HG03196 (cell line): Measurements from ENCODE around the gene DHRS11.
A peak's percentile ranks its signal among the peaks of the same experiment; 100 is the strongest.
"Not testable (repeated sequence)": the region's sequence is repeated elsewhere in the genome, so short reads cannot be mapped to it uniquely, and the experiment has no call there.

ENCODE experiments used
- ATAC-seq: cut with Tn5 transposase; IDR thresholded peaks from one replicate; pipeline ENCODE4 v1.9.1; 2021; ENCODE audit not compliant: unreplicated experiment

Gene DHRS11

DNA sequence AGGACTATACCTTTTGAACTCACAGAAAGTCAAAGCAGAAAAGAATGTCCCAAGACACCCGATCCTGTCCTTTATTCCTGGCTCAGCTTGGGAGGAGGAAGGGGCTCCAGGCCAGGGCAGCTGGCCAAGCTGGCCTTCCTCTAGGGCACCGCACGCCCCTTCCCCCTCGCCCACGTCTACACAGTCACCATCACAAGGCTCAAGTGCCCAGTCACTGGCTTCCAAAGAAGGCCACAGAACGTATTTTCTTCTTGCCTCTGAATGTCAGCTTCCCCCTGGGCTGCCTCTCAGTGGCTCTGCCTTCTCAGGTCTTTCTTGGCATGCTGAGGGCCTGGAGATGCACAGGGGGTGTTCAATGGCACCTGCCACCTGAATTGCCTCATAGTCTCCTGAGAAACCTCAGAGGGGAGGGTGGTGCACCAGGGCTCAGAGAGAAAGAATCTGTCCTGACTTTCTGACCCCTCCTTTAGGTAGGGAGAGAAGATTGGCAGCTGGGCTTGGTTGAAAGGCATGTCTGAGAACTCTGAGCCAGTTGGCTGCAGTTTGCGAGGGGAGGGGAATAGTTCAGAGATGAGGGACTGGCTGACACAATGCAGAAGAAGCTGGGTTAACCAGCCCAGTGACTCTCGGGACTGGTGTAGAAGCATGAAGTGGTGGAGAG lies 2.1 kb downstream of the DHRS11 start:
- no peak for ATAC-seq

DNA sequence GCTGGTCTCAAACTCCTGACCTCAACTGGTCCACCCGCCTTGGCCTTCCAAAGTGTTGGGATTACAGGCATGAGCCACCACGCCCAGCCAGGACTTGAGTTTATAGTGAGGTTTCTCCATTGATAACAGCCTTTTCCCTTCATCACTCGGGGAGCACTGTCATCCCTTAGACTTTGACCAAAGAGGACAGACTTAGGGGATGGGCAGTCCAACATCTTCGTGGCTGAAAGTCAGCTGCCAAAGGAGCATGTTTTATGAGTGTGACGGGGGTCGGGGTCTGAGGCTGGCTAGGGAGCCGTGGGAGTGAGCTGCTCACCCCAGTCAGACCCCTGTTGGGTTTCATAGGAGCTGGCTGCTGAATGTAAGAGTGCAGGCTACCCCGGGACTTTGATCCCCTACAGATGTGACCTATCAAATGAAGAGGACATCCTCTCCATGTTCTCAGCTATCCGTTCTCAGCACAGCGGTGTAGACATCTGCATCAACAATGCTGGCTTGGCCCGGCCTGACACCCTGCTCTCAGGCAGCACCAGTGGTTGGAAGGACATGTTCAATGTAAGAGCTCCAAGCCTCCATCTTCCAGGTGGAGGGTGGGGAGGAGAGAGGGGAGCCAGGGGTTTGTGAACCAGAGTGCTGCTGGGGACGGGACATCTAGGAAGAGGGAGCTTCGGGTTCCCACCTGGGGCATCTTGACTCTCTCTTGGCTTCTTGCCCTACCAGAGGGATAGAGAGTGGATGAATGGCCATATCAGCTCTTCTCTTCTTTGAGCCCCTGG lies 3.1 kb downstream of the DHRS11 start:
- ATAC-seq: no peak

DNA sequence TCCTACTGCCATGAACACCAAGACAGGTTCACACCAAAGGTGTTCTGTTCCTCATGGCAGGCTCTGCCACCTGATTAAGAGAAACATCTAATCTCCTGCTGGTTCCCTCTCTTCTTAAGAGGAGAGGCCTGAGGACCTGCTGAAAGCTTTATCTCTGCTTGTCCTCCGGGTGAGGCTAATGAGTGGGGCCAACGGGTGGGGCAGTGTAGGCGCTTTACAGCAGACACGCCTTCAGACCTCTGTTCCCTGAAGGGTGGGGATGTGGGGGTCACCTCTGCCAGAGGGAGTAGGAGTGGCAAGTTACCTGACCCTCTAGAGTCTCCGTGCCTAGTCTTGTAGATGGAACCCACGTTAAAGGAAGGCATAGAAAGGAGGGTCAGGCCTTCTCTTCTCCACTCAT lies 5.5 kb downstream of the DHRS11 start:
- ATAC-seq: no peak

DNA sequence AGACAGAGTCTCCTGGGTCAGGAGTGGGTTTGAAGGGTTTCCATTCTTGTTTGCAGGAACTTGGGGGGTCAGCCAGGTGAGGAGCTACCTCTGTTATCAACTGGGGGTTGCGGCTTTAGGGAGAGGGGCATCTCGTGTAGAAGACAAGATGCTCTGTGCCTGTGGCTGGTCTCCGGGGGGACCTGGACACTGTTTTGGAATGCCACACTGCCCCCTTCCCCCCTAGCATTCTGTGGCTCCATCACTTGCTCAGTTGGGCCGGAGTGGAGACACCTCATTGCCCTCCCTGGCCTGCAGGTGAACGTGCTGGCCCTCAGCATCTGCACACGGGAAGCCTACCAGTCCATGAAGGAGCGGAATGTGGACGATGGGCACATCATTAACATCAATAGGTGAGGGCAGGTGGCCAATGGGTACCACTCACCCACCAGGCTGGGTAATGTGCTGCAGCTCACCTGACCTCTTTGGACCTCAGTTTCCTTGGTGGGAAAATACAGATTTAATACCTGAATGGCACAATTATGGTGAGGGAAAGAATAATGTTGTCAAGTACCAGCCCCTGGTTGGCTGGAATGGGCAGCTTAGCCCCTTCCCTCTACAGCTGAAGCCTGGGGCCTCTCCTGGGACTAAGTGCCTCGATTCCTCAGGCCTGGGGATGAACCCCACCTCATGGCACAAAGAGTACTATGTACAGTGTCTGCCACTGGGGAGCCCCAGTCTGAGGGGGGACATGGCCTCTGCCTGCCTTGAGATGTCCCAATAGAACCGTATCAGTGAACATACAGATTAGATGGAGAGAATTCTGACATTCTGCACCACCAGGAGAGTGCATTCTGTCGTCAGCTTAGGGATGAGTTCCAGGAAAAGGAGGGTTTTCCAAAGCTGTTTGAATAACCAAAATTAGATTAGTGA lies 6.4 kb downstream of the DHRS11 start:
- no peak for ATAC-seq

DNA sequence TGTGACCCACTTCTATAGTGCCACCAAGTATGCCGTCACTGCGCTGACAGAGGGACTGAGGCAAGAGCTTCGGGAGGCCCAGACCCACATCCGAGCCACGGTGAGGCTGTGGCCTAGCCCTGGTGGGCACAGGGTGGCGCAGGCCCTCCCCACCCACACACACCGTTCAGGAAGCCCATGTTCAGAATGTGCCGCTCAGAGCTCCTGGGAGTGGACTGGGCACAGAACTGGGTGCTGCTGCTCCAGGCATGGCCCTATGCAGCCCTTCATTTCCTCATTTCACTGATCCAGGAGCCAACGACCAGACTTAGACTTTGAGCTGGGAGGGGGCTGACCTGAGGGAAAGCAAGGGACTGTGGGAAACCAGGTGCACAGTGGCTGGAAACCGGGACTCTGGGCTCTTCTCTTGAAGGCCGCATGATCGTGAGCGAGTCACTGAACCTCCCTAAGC lies 7.3 kb downstream of the DHRS11 start:
- no peak for ATAC-seq

DNA sequence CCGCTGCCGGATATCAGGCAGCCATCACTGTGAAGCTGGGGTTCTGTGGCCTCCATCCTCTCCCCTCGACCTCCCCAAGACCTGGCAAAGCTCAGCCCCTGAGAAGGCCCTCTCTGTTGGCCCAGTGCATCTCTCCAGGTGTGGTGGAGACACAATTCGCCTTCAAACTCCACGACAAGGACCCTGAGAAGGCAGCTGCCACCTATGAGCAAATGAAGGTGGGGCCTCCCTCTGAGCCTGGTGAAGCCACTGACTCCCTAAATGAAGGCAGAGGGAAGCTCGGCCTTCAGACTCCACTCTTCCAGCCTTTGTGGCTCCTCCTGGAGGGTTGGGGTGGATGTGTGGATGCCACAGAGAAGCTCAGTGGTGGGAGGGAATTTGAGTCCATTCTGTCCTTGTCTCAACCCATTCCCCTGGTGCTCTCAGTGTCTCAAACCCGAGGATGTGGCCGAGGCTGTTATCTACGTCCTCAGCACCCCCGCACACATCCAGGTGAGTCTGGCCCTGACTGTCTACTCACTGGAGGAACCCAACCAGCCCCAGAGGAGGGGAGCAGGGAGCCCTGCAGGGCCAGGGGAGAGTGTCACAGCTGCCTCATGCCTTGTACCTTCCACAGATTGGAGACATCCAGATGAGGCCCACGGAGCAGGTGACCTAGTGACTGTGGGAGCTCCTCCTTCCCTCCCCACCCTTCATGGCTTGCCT lies 8.0 kb downstream of the DHRS11 start:
- ATAC-seq: no peak

DNA sequence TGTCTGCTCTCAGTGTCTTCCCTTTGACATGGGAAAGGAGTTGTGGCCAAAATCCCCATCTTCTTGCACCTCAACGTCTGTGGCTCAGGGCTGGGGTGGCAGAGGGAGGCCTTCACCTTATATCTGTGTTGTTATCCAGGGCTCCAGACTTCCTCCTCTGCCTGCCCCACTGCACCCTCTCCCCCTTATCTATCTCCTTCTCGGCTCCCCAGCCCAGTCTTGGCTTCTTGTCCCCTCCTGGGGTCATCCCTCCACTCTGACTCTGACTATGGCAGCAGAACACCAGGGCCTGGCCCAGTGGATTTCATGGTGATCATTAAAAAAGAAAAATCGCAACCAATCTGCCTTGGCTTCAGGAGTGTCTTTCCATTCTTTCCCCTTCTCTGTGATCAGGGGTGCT lies 8.8 kb downstream of the DHRS11 start:
- no peak for ATAC-seq

DNA sequence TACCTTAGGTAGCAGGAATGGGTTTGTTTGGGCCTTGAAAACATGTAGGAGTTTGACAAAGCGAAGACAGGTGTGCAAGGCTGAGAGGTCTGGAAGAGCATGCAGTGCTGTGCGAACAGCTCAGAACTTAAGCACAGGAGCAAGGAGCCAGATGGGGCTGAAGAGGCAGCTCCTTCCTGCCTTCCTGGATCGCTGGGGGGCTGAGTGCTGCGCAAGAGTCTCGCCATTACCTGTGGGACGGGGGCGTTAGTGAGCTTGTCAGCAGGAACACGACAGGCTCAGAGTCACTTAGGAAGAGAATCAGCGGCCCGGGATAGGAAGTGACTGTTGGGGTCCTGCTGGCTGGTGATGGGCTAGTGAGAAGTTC lies 9.2 kb downstream of the DHRS11 start:
- no peak for ATAC-seq

DNA sequence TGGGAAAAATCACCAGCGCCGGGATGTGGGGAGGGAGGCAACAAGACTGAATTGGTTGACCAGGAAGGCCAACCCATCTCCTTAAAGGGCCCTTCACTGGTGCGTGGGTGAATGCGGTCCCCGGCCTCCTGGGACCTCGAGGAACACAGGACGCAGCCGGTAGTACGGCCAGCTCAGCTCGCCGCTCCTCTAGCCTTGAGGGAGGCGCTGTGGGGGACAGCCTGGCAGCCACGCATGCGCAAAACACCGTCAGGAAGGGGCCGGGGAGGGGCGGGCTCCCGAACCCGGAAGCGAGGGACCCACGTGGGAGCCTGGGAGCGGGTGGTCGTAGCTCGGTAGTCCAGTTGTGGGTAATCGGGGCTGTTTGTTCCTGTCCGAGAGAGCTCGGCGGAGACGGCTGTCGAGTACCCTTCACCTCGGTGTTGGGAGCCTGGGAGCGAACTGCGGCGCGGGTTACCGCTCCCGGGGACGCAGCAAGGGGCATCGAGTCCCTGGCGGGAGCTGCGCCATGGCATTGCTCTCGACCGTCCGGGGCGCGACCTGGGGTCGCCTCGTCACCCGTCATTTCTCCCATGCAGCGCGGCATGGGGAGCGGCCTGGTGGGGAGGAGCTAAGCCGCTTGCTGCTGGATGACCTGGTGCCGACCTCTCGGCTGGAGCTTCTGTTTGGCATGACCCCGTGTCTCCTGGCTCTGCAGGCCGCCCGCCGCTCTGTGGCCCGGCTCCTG lies 9.8 kb downstream of the DHRS11 start, which contains the start of gene MRM1:
TSS of gene MRM1 (plus strand) at position 281 of the 727 bp plus-strand sequence. CDS start at position 509, 228 bp downstream.
- ATAC-seq: peak; percentile 78

DNA sequence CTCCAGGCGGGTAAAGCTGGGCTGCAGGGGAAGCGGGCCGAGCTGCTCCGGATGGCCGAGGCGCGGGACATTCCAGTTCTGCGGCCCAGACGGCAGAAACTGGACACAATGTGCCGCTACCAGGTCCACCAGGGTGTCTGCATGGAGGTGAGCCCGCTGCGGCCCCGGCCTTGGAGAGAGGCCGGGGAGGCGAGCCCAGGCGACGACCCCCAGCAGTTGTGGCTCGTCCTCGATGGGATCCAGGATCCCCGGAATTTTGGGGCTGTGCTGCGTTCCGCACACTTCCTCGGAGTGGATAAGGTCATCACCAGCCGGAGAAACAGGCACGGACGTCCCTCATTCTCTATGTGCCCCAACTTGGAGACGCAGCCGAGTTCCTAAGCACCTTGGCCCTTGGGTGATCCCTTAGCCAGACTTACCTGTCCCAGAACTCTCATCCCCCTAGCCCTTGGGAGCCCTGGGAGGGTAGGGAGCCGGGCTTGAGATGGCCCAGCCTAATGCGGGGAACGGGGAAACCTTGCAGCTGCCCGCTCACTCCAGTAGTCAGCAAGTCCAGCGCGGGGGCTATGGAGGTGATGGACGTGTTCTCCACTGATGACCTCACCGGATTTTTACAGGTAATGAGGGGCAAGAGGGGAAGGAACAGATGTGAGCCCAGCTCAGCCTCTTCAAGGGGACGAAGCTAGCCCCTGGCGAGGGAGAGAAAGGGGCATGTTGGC lies 10.5 kb downstream of the DHRS11 start:
- ATAC-seq: peak; percentile 12

DNA sequence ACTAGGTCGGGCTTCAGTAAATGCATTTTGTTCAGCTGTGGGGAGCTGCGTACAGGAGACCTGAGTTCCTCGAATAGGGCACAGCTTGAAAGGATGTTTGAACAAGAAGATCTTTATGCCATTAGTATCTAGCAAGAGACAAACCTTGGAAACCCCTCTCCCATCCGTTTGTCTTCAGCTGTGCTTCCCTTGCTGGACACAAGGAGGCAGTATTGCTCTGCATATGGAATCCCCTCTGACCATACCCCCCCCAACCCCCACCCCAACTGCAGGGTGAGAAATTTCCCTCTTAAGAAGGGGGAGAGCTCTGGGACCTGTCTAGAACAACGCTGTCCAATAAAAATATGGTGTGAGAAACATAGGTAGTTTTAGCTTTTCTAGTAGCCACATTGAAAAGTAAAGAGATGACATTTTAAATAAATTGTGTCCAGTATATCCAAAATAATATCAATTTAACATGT lies 11.3 kb downstream of the DHRS11 start:
- no peak for ATAC-seq

DNA sequence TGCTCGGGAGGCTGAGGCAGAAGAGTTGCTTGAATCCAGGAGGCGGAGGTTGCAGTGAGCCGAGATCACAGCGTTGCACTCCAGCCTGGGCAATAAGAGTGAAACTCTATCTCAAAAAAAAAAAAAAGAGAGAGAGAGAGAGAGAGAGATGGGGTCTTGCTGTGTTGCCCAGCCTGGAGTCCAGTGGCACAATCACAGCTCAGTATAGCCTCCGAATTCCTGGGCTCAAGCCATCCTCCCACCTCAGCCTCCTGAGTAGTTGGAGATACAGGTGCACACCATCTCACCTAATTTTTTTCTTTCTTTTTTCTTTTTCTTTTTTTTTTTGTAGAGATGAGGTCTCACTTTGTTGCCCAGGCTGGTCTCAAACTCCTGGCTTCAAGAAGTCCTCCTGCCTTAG lies 13.3 kb downstream of the DHRS11 start:
- ATAC-seq: not testable (repeated sequence)

DNA sequence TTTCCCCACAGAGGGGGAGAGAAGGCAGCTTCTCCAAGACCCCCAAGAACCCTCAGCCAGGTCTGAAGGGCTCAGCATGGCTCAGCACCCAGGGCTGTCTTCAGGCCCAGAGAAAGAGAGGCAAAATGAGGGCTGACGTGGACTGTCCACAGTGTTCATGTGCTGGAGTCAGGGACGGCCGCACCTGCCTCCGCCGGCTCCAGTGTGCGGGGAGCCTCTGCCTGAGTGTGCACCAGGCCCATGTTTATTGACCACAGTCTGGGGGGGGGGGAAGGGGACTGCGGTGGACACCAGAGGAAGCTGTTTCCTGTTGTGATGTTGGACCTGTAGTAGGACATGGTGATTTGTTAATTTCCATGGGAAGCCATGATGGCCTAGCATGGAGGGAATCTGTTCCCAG lies 16.6 kb downstream of the DHRS11 start:
- ATAC-seq: no peak

DNA sequence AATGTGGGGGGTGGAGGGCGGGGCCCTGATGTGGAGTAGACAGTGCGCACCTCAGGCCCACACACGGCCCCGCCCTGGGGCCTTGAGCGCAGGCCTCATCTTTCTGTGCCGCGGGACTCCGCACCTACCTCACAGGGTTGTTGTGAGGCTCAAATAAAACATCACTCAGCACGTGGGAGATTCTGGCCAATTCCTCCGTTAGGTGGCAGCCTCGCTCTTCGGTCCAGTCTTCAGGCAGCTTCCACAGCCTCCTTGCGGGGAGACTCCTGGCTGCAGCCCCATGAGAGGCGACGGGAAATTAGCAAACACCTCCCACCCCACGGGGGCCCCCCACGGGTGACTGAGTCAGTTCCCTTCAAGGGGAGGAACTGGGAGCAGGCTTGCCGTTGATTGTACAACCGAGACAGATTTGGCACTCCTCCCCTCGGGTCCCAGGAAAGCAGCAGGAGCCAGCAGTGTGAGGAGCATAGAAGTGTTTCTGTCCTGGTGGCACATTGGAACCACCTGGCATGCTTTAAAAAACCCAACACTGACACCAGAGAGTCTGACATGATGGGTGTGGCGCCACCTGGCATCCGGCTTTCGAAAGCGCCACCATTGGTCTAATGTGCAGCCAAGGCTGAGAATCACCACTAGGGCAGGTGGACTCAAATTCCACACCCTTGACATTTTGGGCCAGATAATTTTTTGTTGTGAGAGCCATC lies 17.3 kb downstream of the DHRS11 start:
- no peak for ATAC-seq

DNA sequence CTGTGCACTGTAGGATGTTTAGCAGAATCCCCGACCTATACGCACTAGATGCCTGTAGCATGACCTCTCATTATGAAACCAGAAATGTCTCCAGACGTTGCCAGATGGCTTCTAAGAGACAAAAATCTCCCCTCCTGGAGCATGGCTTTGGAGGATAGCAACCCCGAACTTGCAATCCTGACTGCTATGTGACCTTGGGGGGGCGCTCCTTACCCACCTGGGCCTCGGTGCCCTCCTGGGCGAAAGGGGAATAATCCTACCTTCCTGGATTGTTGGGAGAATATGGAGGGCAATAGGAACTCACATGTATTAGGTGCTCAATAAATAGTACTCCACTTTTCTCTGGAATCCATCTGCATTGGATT lies 17.8 kb downstream of the DHRS11 start:
- ATAC-seq: no peak

DNA sequence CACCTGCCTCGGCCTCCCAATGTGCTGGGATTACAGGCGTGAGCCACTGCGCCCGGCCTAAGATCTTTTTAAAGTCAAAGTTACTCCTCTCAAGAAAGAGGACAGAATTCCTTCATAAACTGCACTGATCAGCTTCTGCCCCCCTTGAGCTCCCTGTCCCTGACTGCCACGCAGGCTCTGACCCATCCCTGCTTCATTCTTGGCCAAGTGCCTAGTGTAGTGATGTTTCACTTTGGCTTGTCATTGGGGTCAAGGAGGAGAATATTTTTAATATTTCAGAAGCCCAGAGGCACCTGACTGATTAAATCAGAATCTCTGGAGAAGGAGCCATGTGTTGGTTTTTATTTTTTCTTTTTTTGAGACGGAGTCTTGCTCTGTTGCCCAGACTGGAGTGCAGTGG lies 18.8 kb downstream of the DHRS11 start:
- ATAC-seq: no peak

DNA sequence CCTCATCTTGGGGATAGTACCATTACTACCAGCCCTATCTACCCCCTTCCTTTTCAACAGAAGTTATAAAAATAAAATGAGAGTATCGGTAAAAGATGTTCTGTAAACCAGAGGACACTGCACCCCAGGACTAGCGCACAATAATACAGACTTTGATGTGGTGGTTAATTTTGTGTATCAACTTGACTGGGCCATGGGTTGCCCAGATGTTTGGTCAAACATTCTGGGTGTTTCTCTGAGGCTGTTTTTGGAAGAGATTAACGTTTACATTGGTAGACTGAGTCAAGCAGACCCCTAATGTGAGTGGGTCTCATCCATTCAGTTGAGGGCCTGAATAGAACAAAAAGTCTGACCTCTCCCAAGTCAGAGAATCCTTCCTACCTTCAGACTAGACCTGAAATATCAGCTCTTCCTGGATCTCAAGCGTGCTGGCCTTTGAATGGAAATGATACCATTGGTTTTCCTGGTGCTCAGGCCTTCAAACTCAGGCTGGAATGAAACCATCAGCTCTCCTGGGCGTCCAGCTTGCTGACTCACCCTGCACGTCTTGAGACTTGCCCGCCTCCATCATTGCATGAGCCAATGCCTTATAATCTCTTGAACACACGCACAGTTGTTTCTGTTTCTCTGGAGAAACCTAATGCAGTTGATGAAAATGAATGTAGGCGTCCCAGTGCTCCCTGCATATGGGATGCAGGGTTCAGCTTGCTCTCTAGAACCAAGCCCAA lies 19.8 kb downstream of the DHRS11 start:
- ATAC-seq: no peak

DNA sequence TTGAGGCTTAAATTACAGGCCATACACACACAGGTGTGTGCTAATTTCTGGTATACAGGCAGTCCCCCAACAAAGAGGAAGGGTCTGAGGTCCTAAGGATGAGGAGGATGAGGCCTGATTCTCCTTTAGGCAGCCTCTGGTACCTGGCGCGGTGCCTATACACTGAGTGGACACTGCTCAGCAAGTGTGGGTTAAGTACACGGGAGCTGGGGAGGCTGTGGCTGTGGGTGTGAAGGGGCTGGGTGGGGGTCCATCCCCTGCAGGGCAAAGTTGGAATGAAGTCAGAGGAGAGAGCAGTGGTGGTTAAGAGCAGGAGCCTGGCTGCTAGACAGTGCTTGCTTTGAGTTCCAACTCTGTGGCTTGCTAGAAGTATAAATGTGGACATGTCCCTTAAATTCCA lies 20.6 kb downstream of the DHRS11 start:
- ATAC-seq: no peak
